H1 (cell line): ENCODE results near the gene TSPAN4. TPM values are rescaled to one million over a fixed set of nuclear protein-coding genes. Genes with fewer than 3 reads are reported as not detected.

Experiments
- BRCA1 ChIP-seq: IDR thresholded peaks from 2 replicates; pipeline ENCODE4 v1.6.1; 2012; ENCODE audit warnings: low read depth, low read length, improper control_type of control experiment
- CHD1 ChIP-seq: IDR thresholded peaks from 2 replicates; pipeline ENCODE4 v1.6.1; 2012; ENCODE audit warnings: low read depth, low read length, improper control_type of control experiment
- GTF2F1 ChIP-seq: IDR thresholded peaks from 2 replicates; pipeline ENCODE4 v1.6.1; 2012; ENCODE audit warnings: low read depth, low read length, improper control_type of control experiment, borderline replicate concordance
- JUND ChIP-seq: IDR thresholded peaks from 2 replicates; pipeline ENCODE4 v1.6.1; 2011; ENCODE audit warnings: mild to moderate bottlenecking, improper control_type of control experiment, low read length
- NANOG ChIP-seq: IDR thresholded peaks from 2 replicates; pipeline ENCODE4 v1.6.1; 2011; ENCODE audit warnings: low read length, low read depth, mild to moderate bottlenecking, inconsistent platforms; ENCODE audit not compliant: insufficient read depth, poor library complexity, severe bottlenecking
- SAP30 ChIP-seq: fragments of 300-600 bp; sonication (generic); IDR thresholded peaks from 2 replicates; pipeline ENCODE4 v1.7.1; 2012; ENCODE audit warnings: low read length, moderate library complexity, mild to moderate bottlenecking, inconsistent platforms; ENCODE audit not compliant: insufficient read depth, insufficient replicate concordance
- SIRT6 ChIP-seq: IDR thresholded peaks from one replicate; pipeline ENCODE4 v1.7.1; 2012; ENCODE audit warnings: low read length, inconsistent platforms
- polyA plus RNA-seq, 7 experiments: library from polyadenylated mRNA; depleted of rRNA in 3 of 7; stranded (reverse) in 5 of 7; unstranded in 2 of 7; fragments of >200 nt in 5 of 7; fragments of 200-250 nt in 2 of 7; gene quantifications; 1 replicate in 5 of 7; 2 replicates in 1 of 7; 4 replicates in 1 of 7; pipeline versions ENCODE4 v1.2.1 to v1.2.3, GENCODE V29; 2011 to 2013; ENCODE audit warnings: missing spikeins in 2 of 7, mixed read lengths in 2 of 7
- total RNA-seq: library from RNA; stranded (reverse); fragmentation: NEBNext Ultra II Directional; extraction: Animal tissue kit (Norgen Biotek cat#: 25700); gene quantifications from 2 replicates; pipeline ENCODE4 v1.2.1, GENCODE V29; 2021
- TF ChIP-seq, protein P1 (sequence below): IDR thresholded peaks from 2 replicates; pipeline ENCODE4 v1.6.1; 2011; ENCODE audit warnings: low read length, improper control_type of control experiment
- TF ChIP-seq, protein P2 (sequence below): IDR thresholded peaks from 2 replicates; pipeline ENCODE4 v1.6.1; 2011; ENCODE audit warnings: low read depth, mild to moderate bottlenecking, low read length; ENCODE audit not compliant: insufficient read depth

TSPAN4 gene
- total and polyA plus RNA-seq, 2 of the 8 experiments (the other 6 are each of a cell fraction or from before 2014, with no cell fraction given), result 74.1 to 145 TPM

DNA sequence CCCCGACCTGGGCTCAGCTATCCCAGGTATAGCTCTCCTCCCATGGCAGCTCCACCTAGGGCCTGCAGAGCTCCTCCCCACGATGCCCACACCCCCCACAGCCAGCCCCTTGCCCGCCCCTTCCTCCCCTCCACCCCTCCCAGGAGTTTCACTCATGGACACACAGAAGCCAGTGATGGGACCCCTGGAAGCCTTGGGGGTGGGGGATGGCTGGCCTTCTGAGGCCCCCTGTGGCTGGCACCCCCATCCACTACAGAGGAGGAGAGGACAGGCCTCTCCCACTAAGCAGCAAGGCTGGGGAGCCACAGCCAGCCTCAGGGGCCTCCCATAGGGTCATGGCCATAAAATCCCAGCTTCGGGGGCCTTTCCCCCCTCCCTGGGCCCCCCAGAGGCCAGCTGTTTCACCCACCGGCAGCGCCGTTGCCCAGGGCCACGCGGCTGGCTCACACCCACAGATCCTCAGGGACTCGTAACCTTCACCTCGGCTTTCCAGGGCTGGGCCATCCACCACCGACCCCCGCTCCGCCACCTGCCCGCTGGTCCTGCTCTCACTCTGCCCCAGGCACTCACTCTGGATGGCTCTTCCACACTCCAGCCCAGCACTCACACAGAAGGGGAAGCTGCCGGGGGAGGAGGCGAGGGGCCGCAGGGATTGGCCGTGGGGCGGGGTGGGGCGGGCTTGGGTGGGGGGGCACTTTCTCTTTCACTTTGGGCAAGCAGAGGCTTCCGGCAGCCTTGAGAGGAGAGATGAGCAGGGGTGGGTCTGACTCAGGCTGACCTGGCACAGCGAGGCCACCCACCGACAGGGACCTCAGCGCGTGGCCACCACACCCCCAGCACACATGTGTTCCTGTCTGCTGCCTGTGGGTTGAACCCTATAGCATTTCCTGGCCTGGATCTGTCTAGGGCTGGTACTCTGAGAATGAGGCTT, 46.8 kb upstream of the TSPAN4 start (continued):
- TF ChIP-seq, protein P1, sequence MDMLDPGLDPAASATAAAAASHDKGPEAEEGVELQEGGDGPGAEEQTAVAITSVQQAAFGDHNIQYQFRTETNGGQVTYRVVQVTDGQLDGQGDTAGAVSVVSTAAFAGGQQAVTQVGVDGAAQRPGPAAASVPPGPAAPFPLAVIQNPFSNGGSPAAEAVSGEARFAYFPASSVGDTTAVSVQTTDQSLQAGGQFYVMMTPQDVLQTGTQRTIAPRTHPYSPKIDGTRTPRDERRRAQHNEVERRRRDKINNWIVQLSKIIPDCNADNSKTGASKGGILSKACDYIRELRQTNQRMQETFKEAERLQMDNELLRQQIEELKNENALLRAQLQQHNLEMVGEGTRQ, result no peak
- TF ChIP-seq BRCA1 (no peak), GTF2F1 (no peak), JUND (no peak), NANOG (no peak), CHD1 (no peak), SIRT6 (no peak), SAP30 (no peak)
- TF ChIP-seq, protein P2, sequence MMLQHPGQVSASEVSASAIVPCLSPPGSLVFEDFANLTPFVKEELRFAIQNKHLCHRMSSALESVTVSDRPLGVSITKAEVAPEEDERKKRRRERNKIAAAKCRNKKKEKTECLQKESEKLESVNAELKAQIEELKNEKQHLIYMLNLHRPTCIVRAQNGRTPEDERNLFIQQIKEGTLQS, result no peak
- TF ChIP-seq, all 59 proteins: peak for 0
